IMR-90 (cell line): ENCODE results near the gene ATP6V1D. TPM values are rescaled to one million over a fixed set of nuclear protein-coding genes. Genes with fewer than 3 reads are reported as not detected.

Experiments used
- ATAC-seq: fragments of 200-7000 bp; cut with Tn5 transposase; 2 replicates; pipeline ENCODE4 v1.9.1; 2020; ENCODE audit warnings: low read depth, mild to moderate bottlenecking, moderate library complexity
- BruUV-seq: library from RNA; stranded (reverse); fragments of 400-500 nt; replicated peaks from 2 replicates; lab custom pipeline; 2021; lab: Mats Ljungman, UMichigan
- CTCF ChIA-PET: fragments of 300-600 bp; formaldehyde crosslinking; extraction: SDS; loops from one replicate; lab custom pipeline; 2021; ENCODE audit warnings: antibody characterized with exemption; lab: Yijun Ruan, JAX
- POLR2A ChIA-PET: fragments of 300-600 bp; sonication (Branson Sonifier 250); formaldehyde crosslinking; loops from one replicate; lab custom pipeline; 2022; ENCODE audit warnings: antibody characterized with exemption; ENCODE audit not compliant: unreplicated experiment; lab: Charles Lee
- DNase-seq: peaks from one replicate; pipeline ENCODE4 v3.0.0; 2013
- H2AFZ ChIP-seq: replicated peaks from 2 replicates; pipeline ENCODE3; 2013; ENCODE audit warnings: low read length, mild to moderate bottlenecking; ENCODE audit not compliant: poor library complexity
- H2AK5ac ChIP-seq: 2 replicates; pipeline ENCODE4 v1.6.1; 2013; ENCODE audit warnings: low read depth, low read length, inconsistent platforms
- H2AK9ac ChIP-seq: replicated peaks from 2 replicates; pipeline ENCODE3; 2013; ENCODE audit warnings: mild to moderate bottlenecking, low read depth, low read length, moderate library complexity; ENCODE audit not compliant: poor library complexity
- H2BK120ac ChIP-seq: 2 replicates; pipeline ENCODE4 v1.6.1; 2013; ENCODE audit warnings: low read depth, low read length, inconsistent platforms
- H2BK15ac ChIP-seq: 3 replicates; pipeline ENCODE4 v1.6.1; 2013; ENCODE audit warnings: low read depth, low read length, inconsistent platforms
- H2BK20ac ChIP-seq: 2 replicates; pipeline ENCODE4 v1.6.1; 2013; ENCODE audit warnings: low read depth, mild to moderate bottlenecking, inconsistent platforms, low read length, moderate library complexity
- H2BK5ac ChIP-seq: 2 replicates; pipeline ENCODE4 v1.6.1; 2013; ENCODE audit warnings: mild to moderate bottlenecking, low read depth, low read length, inconsistent platforms; ENCODE audit not compliant: poor library complexity, severe bottlenecking
- H3K14ac ChIP-seq: replicated peaks from 2 replicates; pipeline ENCODE4 v1.6.1; 2013; ENCODE audit warnings: low read depth, low read length, inconsistent platforms
- H3K18ac ChIP-seq: 2 replicates; pipeline ENCODE4 v1.6.1; 2013; ENCODE audit warnings: low read depth, low read length, control low read depth
- H3K23ac ChIP-seq: 2 replicates; pipeline ENCODE4 v1.6.1; 2013; ENCODE audit warnings: low read depth, low read length, inconsistent platforms
- H3K27ac ChIP-seq: 2 replicates; pipeline ENCODE4 v1.5.1; 2013; ENCODE audit warnings: mild to moderate bottlenecking, control low read depth, low read length; ENCODE audit not compliant: insufficient read depth
- H3K27me3 ChIP-seq: 2 replicates; pipeline ENCODE4 v1.6.1; 2013; ENCODE audit warnings: low read length; ENCODE audit not compliant: control insufficient read depth, insufficient read depth
- H3K36me3 ChIP-seq: 2 replicates; pipeline ENCODE4 v1.6.1; 2013; ENCODE audit warnings: low read length, mixed read lengths; ENCODE audit not compliant: control insufficient read depth, insufficient read depth
- H3K4ac ChIP-seq: 2 replicates; pipeline ENCODE4 v1.6.1; 2013; ENCODE audit warnings: low read depth, low read length, inconsistent platforms
- H3K4me1 ChIP-seq: 2 replicates; pipeline ENCODE4 v1.6.1; 2013; ENCODE audit warnings: low read length, mixed read lengths; ENCODE audit not compliant: control insufficient read depth, insufficient read depth
- H3K4me2 ChIP-seq: 2 replicates; pipeline ENCODE4 v1.6.1; 2013; ENCODE audit warnings: low read depth, mild to moderate bottlenecking, control low read depth, low read length, moderate library complexity
- H3K4me3 ChIP-seq: 2 replicates; pipeline ENCODE4 v1.5.1; 2013; ENCODE audit warnings: low read depth, mild to moderate bottlenecking, control low read depth, low read length, moderate library complexity; ENCODE audit not compliant: insufficient read depth
- H3K56ac ChIP-seq: 2 replicates; pipeline ENCODE4 v1.6.1; 2013; ENCODE audit warnings: low read length, inconsistent platforms; ENCODE audit not compliant: insufficient read depth; ENCODE audit errors: extremely low read depth
- H3K79me1 ChIP-seq, 2 experiments: 2 replicates each; pipeline ENCODE4 v1.6.1; 2013; ENCODE audit warnings: low read length in 2 of 2, inconsistent platforms in 1 of 2, low read depth in 1 of 2
- H3K9ac ChIP-seq: 2 replicates; pipeline ENCODE4 v1.6.1; 2013; ENCODE audit warnings: low read depth, low read length, control low read depth
- H3K9me1 ChIP-seq: 2 replicates; pipeline ENCODE4 v1.6.1; 2013; ENCODE audit warnings: low read length, inconsistent platforms; ENCODE audit not compliant: insufficient read depth
- H3K9me3 ChIP-seq: 2 replicates; pipeline ENCODE4 v1.6.1; 2013; ENCODE audit warnings: low read length; ENCODE audit not compliant: control insufficient read depth, insufficient read depth
- H4K20me1 ChIP-seq: 2 replicates; pipeline ENCODE4 v1.6.1; 2013; ENCODE audit warnings: low read length, inconsistent platforms; ENCODE audit not compliant: insufficient read depth
- H4K5ac ChIP-seq: 2 replicates; pipeline ENCODE4 v1.6.1; 2013; ENCODE audit warnings: mild to moderate bottlenecking, low read depth, low read length, control low read depth
- H4K8ac ChIP-seq, 2 experiments: 2 replicates each; pipeline ENCODE4 v1.6.1; 2013; ENCODE audit warnings: low read depth in 2 of 2, low read length in 2 of 2, control low read depth in 1 of 2, inconsistent platforms in 1 of 2
- H4K91ac ChIP-seq: 2 replicates; pipeline ENCODE4 v1.6.1; 2013; ENCODE audit warnings: low read depth, low read length, inconsistent platforms; ENCODE audit not compliant: insufficient read depth
- MAFK ChIP-seq: IDR thresholded peaks from 2 replicates; pipeline ENCODE4 v1.6.1; 2012; ENCODE audit warnings: low read depth, low read length, improper control_type of control experiment
- MAZ ChIP-seq: IDR thresholded peaks from 2 replicates; pipeline ENCODE4 v1.6.1; 2012; ENCODE audit warnings: low read depth, mild to moderate bottlenecking, low read length, improper control_type of control experiment, moderate library complexity, borderline replicate concordance
- MXI1 ChIP-seq: IDR thresholded peaks from 2 replicates; pipeline ENCODE4 v1.6.1; 2012; ENCODE audit warnings: low read depth, mild to moderate bottlenecking, low read length, moderate library complexity, borderline replicate concordance
- NFE2L2 ChIP-seq: fragments of 150-350 bp; IDR thresholded peaks from 2 replicates; pipeline ENCODE4 v1.6.1; 2016; ENCODE audit warnings: low read depth, mild to moderate bottlenecking, low read length
- RFX5 ChIP-seq: IDR thresholded peaks from 2 replicates; pipeline ENCODE4 v1.8.0; 2012; ENCODE audit warnings: low read depth, mild to moderate bottlenecking, low read length, moderate library complexity
- SMC3 ChIP-seq: fragments of 150-350 bp; IDR thresholded peaks from 2 replicates; pipeline ENCODE4 v1.6.1; 2016; ENCODE audit warnings: low read depth, mild to moderate bottlenecking, antibody characterized with exemption, low read length, moderate library complexity
- WGBS, 2 experiments: methylation state at CpG; one replicate each; pipeline versions ENCODE4 v1.1.5 to v1.1.7; 2013; ENCODE audit warnings: missing lambda C conversion rate in 2 of 2; ENCODE audit not compliant: insufficient read length in 1 of 2; ENCODE audit errors: extremely low coverage in 2 of 2; 5-methylcytosine and 5-hydroxymethylcytosine counted together
- dilution Hi-C: fragments of 300-500 bp; cut with HindIII; formaldehyde crosslinking; loops from one replicate; pipeline ENCODE4 v1.14.3; 2018; ENCODE audit warnings: low sequenced_read_pairs; ENCODE audit not compliant: unreplicated experiment
- in situ Hi-C: fragments of 300-500 bp; cut with MboI; formaldehyde crosslinking; loops from 3 replicates; pipeline ENCODE4 v1.14.3; 2019; ENCODE audit warnings: low sequenced_read_pairs, inconsistent platforms, mixed read lengths
- intact Hi-C: fragments of 100-400 bp; cut with micrococcal nuclease; formaldehyde crosslinking; loops from 2 replicates; pipeline ENCODE4 v1.10.0; 2022
- microRNA-seq, 2 experiments: library from miRNA; stranded (forward) in 1 of 2; unstranded in 1 of 2; fragments of 10-50 nt in 1 of 2; fragments of <30 nt in 1 of 2; gene quantifications in 1 of 2; microRNA quantifications in 1 of 2; one replicate each; pipeline versions ENCODE3 to v1.1.0; 2013 to 2020; ENCODE audit not compliant: insufficient read depth in 1 of 2, insufficient read length in 1 of 2, unreplicated experiment in 1 of 2
- polyA plus RNA-seq, 3 experiments: library from polyadenylated mRNA; depleted of rRNA; stranded (reverse); fragments of >200 nt; gene quantifications; 2 replicates each; pipeline ENCODE4 v1.2.3, GENCODE V29; 2012; ENCODE audit warnings: low replicate concordance in 1 of 3
- small RNA-seq, 5 experiments: library from RNA; depleted of rRNA; stranded (forward); fragments of <200 nt; gene quantifications; one replicate each; pipeline ENCODE3, GENCODE V24; 2012
- total RNA-seq: library from RNA; depleted of rRNA; stranded (reverse); fragments of >200 nt; gene quantifications from 2 replicates; pipeline ENCODE4 v1.2.3, GENCODE V29; 2012; rRNA removed

Gene ATP6V1D
- total and polyA plus RNA-seq, 2 of the 4 experiments (the other 2 are of a cell fraction) = 54.5 to 113 TPM

DNA sequence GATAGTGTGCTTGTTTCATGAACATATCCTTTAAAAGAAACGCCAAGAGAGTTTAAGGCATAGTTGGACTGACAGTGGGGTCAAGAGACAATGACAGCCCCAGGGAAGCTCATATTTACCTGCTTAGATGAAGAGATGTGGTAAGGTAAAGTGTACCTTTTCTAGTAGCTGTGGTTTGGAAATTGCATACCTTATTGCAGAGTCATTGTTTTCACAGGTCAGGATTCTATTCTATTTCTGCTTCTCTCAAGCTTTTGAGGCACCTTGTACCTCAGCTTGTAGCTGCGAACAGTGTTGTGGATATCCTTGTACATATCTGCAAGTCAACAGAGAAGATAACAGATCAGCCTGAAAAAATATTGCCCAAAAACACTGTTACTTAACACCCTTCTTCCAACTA lies 47.7 kb downstream of the ATP6V1D start:
- Histone ChIP-seq H3K36me3 (peaks cover 9% of the 10 kb centered on the region), H3K9me1 (no peaks in the 10 kb centered on the region), H3K4me2 (no peak overlapping the region), H3K4me3 (no peak overlapping the region), H2BK15ac (no peak overlapping the region), H4K8ac (no peak overlapping the region), H3K27ac (no peak overlapping the region), H3K9me3 (no peaks in the 10 kb centered on the region), H3K14ac (no peak overlapping the region), H2AK9ac (no peak overlapping the region), H2BK120ac (no peak overlapping the region), H3K56ac (no peak overlapping the region), H2AK5ac (no peak overlapping the region), H3K4me1 (no peaks in the 10 kb centered on the region), H2BK5ac (no peak overlapping the region), H4K5ac (no peak overlapping the region), H3K4ac (no peak overlapping the region), H2BK20ac (no peak overlapping the region), H4K91ac (no peak overlapping the region), H3K23ac (no peak overlapping the region), H2AFZ (no peak overlapping the region), H3K18ac (no peak overlapping the region), H3K27me3 (no peaks in the 10 kb centered on the region), H4K20me1 (no peaks in the 10 kb centered on the region), H3K79me1 (peaks cover 0 to 1% of the 10 kb centered on the region in 2 experiments; a peak in 2 of 4 replicates), H3K9ac (no peak overlapping the region)
- TF ChIP-seq RFX5 (no peak), SMC3 (no peak), NFE2L2 (no peak), MXI1 (no peak), MAZ (no peak), MAFK (no peak)
- dilution Hi-C loops = no loop called here
- POLR2A ChIA-PET = no interaction called here
- intact Hi-C loops = no loop called here
- WGBS, 2 experiments = no CpG with 5 or more reads among the region's 2 CpGs
- BruUV-seq = no TSS peak
- ATAC-seq = no peak
- CTCF ChIA-PET = no interaction called here
- in situ Hi-C loops = no loop called here
- DNase-seq = no peak

Small RNAs within 50 kb of the gene (microRNA-seq; reads per million reads assigned to microRNA genes)
- not detected for gene RF00019 (ENCODE audit: insufficient read depth, insufficient read length)

Small RNAs within 50 kb of the gene (small RNA-seq; reads per million reads assigned to genes)
- gene RF00019 = 0 reads per million in 5 experiments

Other genes with a start within 250 kb of the ATP6V1D start
- not detected in 2 replicates for gene GARIN2, start 170.4 kb downstream of the ATP6V1D start, total RNA-seq
- gene GARIN2, start 170.4 kb downstream of the ATP6V1D start, polyA plus RNA-seq (2012; rRNA removed) = not detected in 2 replicates
- 40.1 and 63.0 TPM in 2 replicates for gene PALS1, start 118.4 kb downstream of the ATP6V1D start, total RNA-seq
- 14.4 and 17.7 TPM in 2 replicates for gene PALS1, start 118.4 kb downstream of the ATP6V1D start, polyA plus RNA-seq (2012; rRNA removed)
- 125 and 360 TPM in 2 replicates for gene EIF2S1, start 524 bp upstream of the ATP6V1D start, total RNA-seq
- gene EIF2S1, start 524 bp upstream of the ATP6V1D start, polyA plus RNA-seq (2012; rRNA removed) = 51.3 and 57.9 TPM in 2 replicates
- gene PLEK2, start 52.4 kb upstream of the ATP6V1D start, total RNA-seq = 2.2 and 2.5 TPM in 2 replicates
- 1.5 and 1.7 TPM in 2 replicates for gene PLEK2, start 52.4 kb upstream of the ATP6V1D start, polyA plus RNA-seq (2012; rRNA removed)
- gene TMEM229B, start 128.9 kb upstream of the ATP6V1D start, total RNA-seq = under 0.01 TPM in 1 of 2 replicates, not detected in the other
- 0.06 TPM in 1 of 2 replicates, not detected in the other for gene TMEM229B, start 128.9 kb upstream of the ATP6V1D start, polyA plus RNA-seq (2012; rRNA removed)
- under 0.01 TPM in 2 replicates for gene PLEKHH1, start 173.5 kb upstream of the ATP6V1D start, total RNA-seq
- 0.34 and 0.37 TPM in 2 replicates for gene PLEKHH1, start 173.5 kb upstream of the ATP6V1D start, polyA plus RNA-seq (2012; rRNA removed)
- 6.7 and 7.9 TPM in 2 replicates for gene PIGH, start 240.5 kb upstream of the ATP6V1D start, total RNA-seq
- gene PIGH, start 240.5 kb upstream of the ATP6V1D start, polyA plus RNA-seq (2012; rRNA removed) = 13.5 and 23.1 TPM in 2 replicates